Omental fat pad (tissue), 4 donors: ENCODE measurements around the gene GLI3. TPM values are rescaled to one million over a fixed set of nuclear protein-coding genes. Genes with fewer than 3 reads are reported as not detected.
A peak's percentile ranks its signal among the peaks of the same experiment; 100 is the strongest.

Source experiments
- ATAC-seq: fragments of 150-250 bp; one replicate; pipeline ENCODE4 v1.9.1; 2016; ENCODE audit warnings: mild to moderate bottlenecking, moderate library complexity; ENCODE audit not compliant: low FRiP score
- DNase-seq: peaks from one replicate; pipeline ENCODE4 v3.0.0-alpha.2; 2019; ENCODE audit warnings: low spot score
- CTCF ChIP-seq, 3 donors: fragments of 450-650 bp; IDR thresholded peaks; one replicate each; pipeline ENCODE4 v1.5.1; 2016 to 2017; ENCODE audit warnings: antibody characterized with exemption in 3 of 3, mild to moderate bottlenecking in 3 of 3, moderate library complexity in 2 of 3
- total RNA-seq, 4 donors: library from RNA; depleted of rRNA; stranded (reverse); fragments of >200 nt; gene quantifications; one replicate each; pipeline ENCODE4 v1.1.0, GENCODE V29; 2016

Gene GLI3
- total RNA-seq, 4 donors from 2014 or later = 10.0 to 19.2 (median 14.6) TPM

- ATAC-seq (no peak), DNase-seq (no peak)
- no peak for TF ChIP-seq CTCF (IDR thresholded peaks at IDR 0.05)
Measured at GRCh38 chr7:42022056-42022455, 215.0 kb downstream of the GLI3 start.

GRCh38 chr7:42021631-42022030 lies 215.4 kb downstream of the GLI3 start:
- no peak for TF ChIP-seq CTCF (IDR thresholded peaks at IDR 0.05)
- ATAC-seq = no peak
- no peak for DNase-seq

- no peak for TF ChIP-seq CTCF (IDR thresholded peaks at IDR 0.05)
- DNase-seq = no peak
- ATAC-seq = no peak
Measured at GRCh38 chr7:42020061-42020460, 216.9 kb downstream of the GLI3 start.

GRCh38 chr7:42017349-42017986 lies 219.5 kb downstream of the GLI3 start:
- TF ChIP-seq CTCF (IDR thresholded peaks at IDR 0.05) = no peak
- no peak for DNase-seq
- no peak for ATAC-seq

GRCh38 chr7:42016517-42016916 lies 220.5 kb downstream of the GLI3 start:
- no peak for TF ChIP-seq CTCF (IDR thresholded peaks at IDR 0.05)
- DNase-seq (no peak), ATAC-seq (no peak)

GRCh38 chr7:42014625-42015618 lies 222.1 kb downstream of the GLI3 start:
- ATAC-seq = no peak
- TF ChIP-seq CTCF (IDR thresholded peaks at IDR 0.05) = no peak
- peak; percentile 38 for DNase-seq
